Omental fat pad (tissue), 4 donors: ENCODE results near the gene PLEKHG2. TPM values are rescaled to one million over a fixed set of nuclear protein-coding genes. Genes with fewer than 3 reads are reported as not detected.

Source experiments
- ATAC-seq: fragments of 150-250 bp; one replicate; pipeline ENCODE4 v1.9.1; 2016; ENCODE audit warnings: mild to moderate bottlenecking, moderate library complexity; ENCODE audit not compliant: low FRiP score
- DNase-seq: peaks from one replicate; pipeline ENCODE4 v3.0.0-alpha.2; 2019; ENCODE audit warnings: low spot score
- total RNA-seq, 4 donors: library from RNA; depleted of rRNA; stranded (reverse); fragments of >200 nt; gene quantifications; one replicate each; pipeline ENCODE4 v1.1.0, GENCODE V29; 2016
- TF ChIP-seq, protein P1 (sequence below), 3 donors: fragments of 450-650 bp; IDR thresholded peaks; one replicate each; pipeline ENCODE4 v1.5.1; 2016 to 2017; ENCODE audit warnings: antibody characterized with exemption in 3 of 3, mild to moderate bottlenecking in 3 of 3, moderate library complexity in 2 of 3

Gene PLEKHG2
- total RNA-seq, 4 donors from 2014 or later, result 16.5 to 35.3 (median 21.4) TPM

DNA sequence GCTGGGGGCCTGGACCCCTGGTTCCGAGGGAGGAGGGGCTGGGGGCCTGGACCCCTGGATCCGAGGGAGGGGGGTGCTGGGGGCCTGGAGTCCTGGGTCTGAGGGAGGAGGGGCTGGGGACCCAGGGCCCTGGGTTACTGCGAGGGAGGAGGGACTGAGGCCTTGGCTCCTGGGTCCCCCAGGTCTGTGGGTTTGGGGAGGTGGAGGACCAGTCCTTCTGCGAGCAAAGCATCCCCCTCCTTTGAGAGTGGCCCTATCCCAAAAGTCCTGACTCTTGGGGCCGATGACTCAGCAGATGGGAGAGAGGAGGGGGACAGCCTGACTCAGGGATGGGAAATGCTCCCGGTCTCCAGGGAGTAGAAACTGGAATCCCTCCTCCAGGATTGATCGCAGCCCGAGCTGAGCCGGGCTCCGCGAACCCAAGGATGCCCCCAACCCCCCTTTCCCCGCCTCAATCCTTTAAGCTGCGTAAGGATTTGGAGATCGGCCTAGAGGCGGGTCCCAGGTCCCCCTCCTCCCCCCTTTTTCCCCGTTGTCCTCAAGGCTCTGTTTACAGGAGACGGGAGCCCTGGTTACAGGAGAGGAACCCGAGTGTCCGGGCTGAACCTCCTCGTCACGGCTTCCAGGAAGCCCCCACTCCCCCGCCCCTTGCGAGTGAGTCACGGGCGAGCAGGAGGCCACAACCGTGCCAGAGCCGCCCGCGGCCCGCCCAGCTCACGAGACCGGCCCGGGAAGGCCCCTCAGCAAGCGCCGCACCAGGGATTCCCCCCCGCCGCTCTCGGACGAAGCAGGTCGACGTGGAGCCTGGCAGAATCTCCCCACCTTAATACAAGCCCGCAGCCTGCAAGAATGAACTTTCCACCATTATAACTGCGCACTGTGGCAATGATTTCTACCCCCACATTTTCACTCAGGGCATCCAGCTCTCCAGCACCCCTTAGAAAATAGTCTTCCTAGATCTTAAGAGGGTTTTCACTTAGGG is 8.8 kb upstream of the PLEKHG2 start:
- ATAC-seq, result peak; percentile 50
- TF ChIP-seq, protein P1, sequence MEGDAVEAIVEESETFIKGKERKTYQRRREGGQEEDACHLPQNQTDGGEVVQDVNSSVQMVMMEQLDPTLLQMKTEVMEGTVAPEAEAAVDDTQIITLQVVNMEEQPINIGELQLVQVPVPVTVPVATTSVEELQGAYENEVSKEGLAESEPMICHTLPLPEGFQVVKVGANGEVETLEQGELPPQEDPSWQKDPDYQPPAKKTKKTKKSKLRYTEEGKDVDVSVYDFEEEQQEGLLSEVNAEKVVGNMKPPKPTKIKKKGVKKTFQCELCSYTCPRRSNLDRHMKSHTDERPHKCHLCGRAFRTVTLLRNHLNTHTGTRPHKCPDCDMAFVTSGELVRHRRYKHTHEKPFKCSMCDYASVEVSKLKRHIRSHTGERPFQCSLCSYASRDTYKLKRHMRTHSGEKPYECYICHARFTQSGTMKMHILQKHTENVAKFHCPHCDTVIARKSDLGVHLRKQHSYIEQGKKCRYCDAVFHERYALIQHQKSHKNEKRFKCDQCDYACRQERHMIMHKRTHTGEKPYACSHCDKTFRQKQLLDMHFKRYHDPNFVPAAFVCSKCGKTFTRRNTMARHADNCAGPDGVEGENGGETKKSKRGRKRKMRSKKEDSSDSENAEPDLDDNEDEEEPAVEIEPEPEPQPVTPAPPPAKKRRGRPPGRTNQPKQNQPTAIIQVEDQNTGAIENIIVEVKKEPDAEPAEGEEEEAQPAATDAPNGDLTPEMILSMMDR (IDR thresholded peaks at IDR 0.05), result no peak
- peak; percentile 98 for DNase-seq

DNA sequence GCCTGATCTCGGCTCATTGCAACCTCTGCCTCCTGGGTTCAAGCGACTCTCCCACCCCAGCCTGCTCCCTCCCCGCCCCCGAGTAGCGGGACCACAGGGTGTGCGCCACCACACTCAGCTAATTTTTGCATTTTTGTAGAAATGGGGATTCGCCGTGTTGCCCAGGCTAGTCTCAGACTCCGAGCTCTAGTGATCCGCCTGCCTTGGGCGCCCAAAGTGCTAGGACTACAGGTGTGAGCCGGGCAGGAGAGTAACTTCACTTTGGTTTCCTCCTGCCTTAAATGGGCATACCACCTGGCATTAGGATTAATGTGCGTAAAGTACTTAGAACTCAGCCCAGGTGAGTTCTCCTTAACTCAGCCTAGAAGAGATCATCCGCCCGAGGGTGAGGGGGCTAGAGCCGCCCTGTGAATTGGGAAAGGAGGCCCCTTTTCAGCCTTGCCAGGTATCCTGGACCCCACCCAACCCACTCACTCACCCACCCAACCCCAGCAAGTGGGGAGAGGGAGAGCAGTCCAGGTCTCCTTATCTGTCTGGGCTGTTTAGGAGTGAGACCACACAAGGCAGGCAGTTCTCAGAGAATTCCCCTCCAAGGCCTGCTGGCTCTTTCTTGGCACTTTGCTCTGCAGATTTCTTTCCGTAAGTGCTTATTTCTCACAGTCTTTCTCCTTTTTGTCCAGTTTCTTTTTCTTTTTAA is 7.1 kb upstream of the PLEKHG2 start:
- no peak for ATAC-seq
- DNase-seq, result no peak
- TF ChIP-seq, protein P1 (IDR thresholded peaks at IDR 0.05), result no peak

DNA sequence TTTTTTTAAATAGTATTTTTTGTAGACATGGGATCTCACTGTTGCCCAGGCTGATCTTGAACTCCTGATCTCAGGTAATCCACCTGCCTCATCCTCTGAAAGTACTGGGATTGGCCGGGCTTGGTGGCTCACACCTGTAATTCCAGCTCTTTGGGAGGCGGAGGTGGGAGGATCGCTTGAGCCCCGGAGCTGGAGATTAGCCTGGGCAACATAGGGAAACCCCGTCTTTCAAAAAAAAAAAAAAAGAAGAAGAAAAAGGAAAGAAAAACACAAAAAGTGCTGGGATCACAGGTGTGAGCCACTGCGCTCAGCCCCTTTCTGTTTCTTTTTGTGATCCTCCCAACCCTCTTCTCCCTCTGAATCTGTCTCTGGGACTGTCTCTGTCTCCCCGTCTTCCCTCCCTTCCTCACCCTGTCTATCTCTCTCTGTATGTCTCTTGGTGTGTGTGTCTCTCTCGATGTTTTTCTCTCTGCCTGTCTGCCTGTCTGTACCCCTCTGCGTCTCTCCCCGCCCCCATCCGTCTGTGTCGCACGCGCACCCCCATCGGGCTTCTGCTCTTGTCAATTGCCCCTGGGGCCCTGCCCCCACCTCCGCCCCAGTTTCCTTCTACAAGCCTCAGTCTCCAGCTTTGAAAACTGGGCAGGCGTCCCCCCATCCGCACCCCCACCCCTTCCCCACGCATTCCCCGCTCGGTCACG is 6.4 kb upstream of the PLEKHG2 start:
- DNase-seq (no peak), ATAC-seq (no peak)
- TF ChIP-seq, protein P1 (IDR thresholded peaks at IDR 0.05), result no peak

DNA sequence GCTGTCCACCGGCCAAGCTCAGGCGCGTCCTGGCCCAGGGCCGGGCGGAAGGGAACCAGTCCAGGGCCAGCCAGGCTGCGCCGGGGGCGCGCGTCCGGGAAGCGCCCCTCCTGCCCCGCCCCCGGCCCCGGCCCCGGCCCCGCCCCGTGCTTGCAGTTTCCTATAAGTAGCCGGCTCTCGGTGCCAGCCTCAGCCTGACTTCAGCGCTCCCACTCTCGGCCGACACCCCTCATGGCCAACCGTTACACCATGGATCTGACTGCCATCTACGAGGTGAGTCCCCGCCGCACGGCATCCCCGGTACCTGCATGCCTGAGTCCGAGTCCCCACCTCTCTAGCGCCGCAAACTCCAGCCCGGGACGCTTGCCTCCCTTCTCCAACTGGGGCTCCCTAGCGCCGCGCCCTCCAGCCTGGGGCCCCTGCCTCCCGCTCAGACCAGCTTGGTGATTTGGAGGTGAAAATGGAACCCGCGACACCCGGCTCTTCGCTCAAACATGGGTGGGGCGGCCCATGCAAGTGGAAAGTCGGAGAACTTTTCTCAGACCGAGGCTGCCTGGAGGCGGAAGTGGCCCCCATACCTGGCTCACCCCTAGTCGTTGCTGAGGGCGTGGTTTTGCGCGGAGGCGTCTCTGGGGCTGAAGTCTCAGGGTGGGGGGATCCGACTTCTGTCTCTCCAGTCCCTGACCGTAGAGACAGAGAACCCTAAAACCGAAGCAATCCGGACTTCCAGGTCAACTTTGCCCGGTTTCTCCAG is 5.6 kb upstream of the PLEKHG2 start, which contains the start of gene ZFP36:
TSS of gene ZFP36 (plus strand) at position 192 of the 754 bp plus-strand sequence. CDS start at position 250, 58 bp downstream.
- TF ChIP-seq, protein P1 (IDR thresholded peaks at IDR 0.05), result no peak
- ATAC-seq (peak; percentile 5), DNase-seq (peak; percentile 89)

DNA sequence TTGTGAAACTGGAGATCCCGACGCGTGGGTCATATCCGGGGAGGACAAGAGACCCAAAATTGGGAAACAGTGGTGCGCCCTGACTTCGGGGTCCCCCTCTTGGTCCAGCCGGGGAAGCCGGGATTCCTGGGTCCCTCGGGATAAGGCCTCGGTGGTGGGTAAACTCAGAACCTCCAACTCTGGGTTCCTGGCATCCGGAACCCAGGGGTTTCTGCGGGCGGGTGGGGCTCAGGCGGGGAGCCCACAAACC is 5.1 kb upstream of the PLEKHG2 start:
- no peak for DNase-seq
- TF ChIP-seq, protein P1 (IDR thresholded peaks at IDR 0.05), result no peak
- ATAC-seq, result no peak

DNA sequence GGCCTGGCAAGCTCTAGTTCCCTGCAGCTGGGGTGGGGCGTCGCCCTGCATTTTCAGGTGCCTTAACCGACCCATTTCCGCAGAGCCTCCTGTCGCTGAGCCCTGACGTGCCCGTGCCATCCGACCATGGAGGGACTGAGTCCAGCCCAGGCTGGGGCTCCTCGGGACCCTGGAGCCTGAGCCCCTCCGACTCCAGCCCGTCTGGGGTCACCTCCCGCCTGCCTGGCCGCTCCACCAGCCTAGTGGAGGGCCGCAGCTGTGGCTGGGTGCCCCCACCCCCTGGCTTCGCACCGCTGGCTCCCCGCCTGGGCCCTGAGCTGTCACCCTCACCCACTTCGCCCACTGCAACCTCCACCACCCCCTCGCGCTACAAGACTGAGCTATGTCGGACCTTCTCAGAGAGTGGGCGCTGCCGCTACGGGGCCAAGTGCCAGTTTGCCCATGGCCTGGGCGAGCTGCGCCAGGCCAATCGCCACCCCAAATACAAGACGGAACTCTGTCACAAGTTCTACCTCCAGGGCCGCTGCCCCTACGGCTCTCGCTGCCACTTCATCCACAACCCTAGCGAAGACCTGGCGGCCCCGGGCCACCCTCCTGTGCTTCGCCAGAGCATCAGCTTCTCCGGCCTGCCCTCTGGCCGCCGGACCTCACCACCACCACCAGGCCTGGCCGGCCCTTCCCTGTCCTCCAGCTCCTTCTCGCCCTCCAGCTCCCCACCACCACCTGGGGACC is 4.6 kb upstream of the PLEKHG2 start:
- DNase-seq (no peak), ATAC-seq (no peak)
- TF ChIP-seq, protein P1 (IDR thresholded peaks at IDR 0.05), result no peak
